CD4-positive, alpha-beta T cell treated with Interferon gamma for 1 hour (primary cell): ENCODE results near the gene ZNF438.
"Not testable (repeated sequence)": the region's sequence is repeated elsewhere in the genome, so short reads cannot be mapped to it uniquely, and the experiment has no call there.

Experiments
- DNase-seq: peaks from one replicate; pipeline ENCODE4 v3.0.0-alpha.2; 2020

The ZNF438 gene

DNA sequence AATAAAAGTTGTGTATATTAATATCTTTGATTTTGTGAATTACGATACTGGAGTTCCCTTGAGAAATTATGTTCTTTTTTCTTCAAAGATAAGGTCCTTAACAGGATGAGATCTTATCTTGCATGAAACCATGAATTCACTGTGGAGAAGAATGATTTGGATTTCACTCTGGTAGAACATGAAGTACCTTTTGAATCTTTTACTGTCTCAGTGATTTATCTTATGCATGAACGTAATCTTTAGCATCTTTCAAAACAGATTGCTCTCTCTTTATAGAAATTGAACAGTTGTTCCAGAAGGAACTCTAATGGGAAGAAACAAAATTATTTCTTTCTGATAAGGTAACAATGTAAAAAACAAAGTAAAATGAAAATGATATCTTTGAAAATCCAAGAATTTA lies 11.0 kb upstream of the ZNF438 start:
- no peak for DNase-seq

DNA sequence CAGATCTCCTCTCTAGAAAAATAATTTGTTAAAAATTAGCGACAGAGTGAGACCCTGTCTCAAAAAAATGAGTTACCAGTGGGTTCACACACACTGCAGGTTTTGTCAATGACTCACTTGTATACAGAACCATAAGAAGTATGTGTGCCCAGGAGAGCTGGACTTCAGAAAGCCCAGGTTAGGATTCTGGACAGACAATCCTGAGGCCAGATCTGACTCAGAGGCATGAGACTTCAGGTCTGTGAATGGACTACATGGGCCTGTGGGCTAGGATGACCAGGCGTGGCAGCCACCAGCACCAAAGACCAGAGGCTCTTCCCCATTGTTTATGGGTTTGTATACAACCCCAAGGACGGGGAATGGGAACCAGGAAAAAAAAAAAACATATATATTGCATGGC lies 9.3 kb upstream of the ZNF438 start:
- no peak for DNase-seq

DNA sequence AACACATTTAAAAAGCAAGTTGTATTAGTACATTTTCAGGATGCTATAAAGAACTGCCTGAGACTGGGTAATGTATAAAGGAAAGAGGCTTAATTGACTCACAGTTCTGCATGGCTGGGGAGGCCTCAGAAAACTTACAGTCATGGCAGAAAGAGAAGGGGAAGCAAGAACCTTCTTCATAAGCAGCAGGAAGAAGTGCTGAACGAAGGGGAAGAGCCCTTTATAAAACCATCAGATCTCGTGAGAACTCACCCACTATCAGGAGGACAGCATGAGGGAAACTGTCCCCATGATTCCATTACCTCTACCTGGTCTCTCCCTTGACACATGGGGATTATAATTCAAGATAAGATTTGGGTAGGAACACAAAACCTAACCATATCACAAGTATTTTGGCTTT lies 7.3 kb upstream of the ZNF438 start:
- DNase-seq = not testable (repeated sequence)

DNA sequence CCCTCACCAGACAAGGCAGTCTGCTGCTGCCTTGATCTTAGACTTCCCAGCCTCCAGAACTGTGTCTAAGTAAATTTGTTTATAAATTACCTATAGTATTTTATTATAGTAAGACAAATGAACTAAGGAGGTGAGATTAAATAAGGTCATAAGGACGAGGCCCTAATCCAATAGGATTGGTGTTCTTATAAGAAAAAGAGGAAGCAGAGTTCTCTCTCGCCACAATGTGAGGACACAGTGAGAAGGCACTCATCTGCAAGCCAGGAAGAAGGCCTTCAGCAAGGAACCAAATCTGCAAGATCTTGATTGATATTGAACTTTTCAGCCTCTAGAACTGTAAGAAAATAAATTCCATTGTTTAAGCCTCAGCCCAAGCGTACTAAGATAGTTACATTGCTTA lies 6.1 kb upstream of the ZNF438 start:
- DNase-seq = no peak

DNA sequence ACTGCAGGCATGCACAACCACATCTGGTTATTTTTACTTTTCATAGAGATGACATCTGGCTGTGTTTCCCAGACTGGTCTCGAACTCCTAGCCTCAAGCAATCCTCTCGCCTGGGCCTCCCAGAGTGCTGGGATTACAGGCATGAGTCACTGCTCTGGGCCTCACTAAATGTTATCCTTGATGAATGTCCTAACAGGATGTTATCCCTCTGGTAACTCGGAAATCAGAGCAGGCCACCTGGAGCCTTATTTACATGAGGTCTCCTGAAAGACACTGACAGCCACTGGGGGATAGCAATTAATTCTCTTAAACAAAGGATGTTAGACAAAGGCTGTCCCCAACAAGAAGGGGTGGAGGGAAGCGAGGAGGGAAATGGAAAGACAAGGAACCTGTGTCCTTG lies 4.5 kb upstream of the ZNF438 start:
- no peak for DNase-seq

DNA sequence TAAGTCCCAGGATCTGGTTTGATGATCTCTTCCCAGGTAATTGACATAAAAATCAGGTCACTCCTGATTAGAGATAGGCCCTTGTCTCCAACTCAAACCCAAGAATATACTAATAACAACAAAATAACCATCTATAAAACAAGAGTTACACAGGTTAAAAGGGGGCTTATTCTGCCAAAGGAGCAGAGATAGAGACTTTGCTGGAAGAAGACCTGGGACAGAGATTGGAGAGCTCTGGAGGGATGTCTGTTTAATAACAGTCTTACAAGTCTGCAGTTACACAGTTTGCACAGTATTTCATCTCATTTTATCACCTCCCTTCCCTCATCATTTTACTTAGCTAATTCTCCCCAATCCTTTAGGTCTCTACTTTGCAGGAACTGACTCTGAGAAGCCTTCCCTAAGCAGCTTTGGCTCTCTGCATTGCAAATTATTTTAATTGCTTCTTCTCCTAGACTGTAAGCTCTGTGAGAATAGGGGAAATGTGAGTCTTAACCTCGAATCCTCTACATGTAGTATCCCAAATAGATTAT lies 3.7 kb upstream of the ZNF438 start:
- no peak for DNase-seq

DNA sequence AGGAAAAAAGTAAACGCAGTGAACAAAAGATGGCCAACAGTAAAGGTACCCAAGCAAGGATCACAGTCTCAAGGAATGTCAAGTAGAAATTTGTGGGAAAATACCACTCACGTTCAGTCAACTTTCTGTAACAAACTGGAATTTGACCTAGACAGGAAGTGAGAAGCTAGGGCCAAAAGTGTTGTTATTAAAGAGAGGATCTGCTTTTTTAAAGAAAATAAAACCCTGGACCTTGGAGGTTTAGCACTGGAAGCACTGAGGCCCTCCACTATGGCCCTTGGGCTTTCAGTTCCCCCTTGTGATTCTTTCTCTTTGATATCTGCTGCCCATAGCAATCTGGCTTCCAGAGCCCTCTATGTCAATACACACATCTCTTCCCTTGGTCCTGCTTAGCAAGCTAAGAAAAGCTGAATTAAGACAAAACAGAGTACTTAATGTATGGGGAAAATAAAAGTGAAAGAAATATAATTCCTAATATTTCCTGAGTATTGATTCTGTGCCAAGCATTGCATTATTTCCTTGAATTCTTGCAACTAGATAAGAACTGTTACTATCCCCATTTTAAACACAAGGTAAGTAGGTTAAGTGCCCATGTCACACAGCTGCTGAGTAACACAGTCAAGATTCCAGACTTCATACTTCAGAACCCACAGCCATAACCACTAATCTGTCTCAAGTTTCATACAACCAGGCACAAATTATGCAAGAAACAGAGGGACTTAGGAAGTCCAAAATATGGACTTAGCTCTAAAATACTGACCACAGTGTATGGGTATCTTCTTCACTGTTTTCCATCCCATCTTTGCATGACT lies 2.6 kb upstream of the ZNF438 start:
- DNase-seq = no peak

DNA sequence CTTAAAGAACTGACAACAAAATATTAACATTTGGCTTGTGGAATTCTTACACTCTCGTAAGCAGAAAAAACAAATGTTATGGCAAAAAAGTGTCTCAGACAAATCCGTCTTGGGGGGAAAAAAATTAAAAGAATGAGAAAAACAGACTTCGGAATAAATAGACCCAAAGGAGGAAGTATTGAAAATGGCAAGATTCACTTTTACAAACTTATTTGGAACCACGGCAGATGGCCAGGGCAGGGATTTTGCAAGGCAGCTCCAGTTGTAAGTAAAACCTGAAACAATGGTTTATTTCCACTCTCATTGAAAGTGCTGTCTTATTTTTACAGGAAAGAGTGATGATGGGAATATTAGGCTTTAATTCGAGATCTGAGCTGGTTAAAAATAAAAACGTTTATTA lies 1.5 kb upstream of the ZNF438 start:
- DNase-seq = no peak

DNA sequence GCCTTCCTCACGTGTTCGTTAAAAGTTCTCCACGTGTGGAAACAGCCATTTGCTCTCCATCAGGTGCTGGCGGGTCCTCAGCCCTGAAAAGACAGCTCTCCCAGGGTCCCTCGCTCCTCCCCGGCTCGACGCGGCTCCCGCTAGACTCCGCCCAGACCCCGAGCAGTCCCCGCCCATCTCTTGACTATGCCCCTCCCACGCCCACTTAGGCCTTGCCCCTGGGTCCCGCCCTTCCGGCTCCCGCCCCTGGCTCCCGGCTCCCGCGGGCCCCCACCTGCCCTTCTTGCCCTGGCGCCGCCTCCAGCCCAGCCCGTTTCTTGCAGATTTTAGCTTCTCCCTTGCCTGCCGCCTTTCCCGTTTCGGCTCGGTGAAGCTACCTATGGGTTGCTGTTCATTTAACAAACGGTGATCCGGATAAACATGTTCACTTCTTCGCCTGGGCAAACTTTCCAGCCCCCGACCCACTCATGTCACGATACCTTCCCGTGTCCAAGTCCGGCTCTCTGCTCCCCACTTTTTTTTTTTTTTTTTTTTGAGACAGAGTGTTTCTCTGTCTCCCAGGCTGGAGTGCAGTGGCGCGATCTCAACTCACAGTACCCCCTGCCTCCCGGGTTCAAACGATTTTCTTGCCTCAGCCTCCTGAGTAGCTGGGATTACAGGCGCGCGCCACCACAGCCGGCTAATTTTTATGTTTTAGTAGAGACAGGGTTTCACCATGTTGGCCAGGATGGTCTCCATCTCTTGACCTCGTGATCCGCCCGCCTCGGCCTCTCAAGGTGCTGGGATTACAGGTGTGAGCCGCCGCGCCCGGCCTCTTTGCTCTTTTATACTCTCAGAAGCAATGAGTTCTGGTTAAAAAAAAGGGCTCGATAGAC lies 830 bp upstream of the ZNF438 start:
- peak; percentile 93 for DNase-seq

DNA sequence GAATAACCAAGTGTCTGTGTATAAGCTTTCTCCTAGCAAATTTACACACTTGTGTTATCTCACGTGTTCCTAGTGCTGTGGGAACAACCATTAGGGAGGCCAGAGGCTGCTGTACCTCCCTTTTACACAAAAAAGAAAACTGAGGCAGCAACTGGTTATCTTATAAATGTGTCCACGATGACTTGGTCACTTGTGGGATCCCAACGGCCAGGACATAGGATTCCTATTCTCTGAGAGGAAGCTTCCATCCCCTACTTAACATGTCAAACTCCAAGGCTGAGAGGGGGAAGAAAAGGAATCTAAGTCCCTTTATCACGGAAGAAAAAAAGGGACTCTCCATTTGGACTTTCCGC lies 484 bp downstream of the ZNF438 start:
- DNase-seq = no peak

DNA sequence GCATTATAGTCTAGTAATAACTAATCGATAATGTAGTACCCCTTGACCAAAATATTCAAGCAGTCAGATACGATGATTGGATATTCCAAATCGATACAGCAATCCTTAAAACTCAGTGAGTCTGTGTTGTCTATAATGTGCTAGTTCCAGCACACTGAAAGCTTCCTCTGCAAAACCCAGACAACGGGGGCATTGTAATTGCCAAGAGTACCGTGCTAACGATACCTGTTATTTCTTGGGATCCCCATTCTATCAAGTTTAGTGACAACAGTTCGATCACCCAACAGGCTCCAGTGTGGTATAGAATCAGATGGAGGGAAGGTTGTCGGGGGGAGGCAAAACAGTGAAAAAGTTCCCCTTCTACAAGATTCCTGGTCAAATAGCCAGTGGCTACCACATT lies 865 bp downstream of the ZNF438 start:
- DNase-seq = no peak

DNA sequence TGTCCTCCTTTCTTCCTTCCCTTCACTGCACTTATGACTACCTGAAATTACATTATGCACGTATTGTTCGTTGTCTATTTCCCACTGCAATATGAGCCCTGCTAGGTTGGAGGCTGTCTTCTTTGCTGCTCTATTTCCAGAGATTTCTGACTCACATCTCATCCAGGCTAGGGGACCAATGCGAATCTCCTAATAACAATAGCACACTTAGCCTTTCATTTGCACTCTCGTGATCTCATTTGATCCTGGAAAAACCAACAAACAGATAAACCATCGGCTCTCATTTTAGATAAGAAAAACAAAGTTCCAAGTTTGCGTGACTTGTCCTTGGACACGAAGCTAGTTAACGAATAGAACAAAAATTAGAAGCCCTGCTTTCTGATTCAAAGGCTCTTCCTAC lies 1.4 kb downstream of the ZNF438 start:
- DNase-seq = no peak

DNA sequence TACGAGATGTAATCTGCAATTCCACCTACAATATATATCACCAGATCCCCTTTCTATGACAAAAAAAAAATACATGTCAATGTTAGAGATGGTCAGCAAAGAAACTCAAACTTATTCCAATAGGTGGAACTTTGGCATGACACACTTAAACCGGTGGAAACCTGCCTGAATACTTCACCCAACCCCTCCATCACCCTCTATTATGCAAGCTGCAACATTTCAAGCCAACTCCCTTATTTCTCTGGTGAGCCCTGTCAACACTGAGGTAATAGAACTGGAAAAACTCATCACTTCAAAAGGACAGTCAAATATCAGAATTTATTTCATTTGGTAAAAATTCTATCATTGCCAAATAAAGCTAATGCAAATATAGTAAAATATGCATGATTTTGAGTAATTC lies 3.6 kb downstream of the ZNF438 start:
- DNase-seq = no peak

DNA sequence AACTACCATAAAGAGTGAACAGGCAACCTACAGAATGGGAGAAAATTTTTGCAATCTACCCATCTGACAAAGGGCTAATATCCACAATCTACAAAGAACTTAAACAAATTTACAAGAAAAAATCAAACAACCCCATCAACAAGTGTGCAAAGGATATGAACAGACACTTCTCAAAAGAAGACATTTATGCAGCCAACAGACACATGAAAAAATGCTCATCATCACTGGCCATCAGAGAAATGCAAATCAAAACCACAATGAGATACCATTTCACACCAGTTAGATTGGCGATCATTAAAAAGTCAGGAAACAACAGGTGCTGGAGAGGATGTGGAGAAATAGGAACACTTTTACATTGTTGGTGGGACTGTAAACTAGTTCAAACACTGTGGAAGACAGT lies 5.4 kb downstream of the ZNF438 start:
- DNase-seq = not testable (repeated sequence)

DNA sequence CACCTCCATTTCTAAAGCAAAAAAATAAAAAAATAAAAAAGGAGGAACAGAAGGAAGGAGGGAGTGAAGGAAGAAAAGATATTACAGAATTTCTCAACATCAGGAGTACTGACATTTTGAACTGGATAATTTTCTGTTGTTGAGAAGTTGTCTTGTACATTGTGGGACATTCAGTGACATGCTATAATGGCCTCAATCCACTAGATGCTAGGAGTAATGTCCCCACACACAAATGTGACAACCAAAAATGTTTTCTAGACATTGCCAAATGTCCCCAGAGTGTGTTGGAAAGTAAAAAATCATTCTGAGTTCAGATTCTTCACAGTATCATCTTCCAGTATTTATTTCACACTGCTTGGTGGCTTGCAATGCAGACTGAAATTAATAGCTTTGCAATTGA lies 6.5 kb downstream of the ZNF438 start:
- DNase-seq = no peak

DNA sequence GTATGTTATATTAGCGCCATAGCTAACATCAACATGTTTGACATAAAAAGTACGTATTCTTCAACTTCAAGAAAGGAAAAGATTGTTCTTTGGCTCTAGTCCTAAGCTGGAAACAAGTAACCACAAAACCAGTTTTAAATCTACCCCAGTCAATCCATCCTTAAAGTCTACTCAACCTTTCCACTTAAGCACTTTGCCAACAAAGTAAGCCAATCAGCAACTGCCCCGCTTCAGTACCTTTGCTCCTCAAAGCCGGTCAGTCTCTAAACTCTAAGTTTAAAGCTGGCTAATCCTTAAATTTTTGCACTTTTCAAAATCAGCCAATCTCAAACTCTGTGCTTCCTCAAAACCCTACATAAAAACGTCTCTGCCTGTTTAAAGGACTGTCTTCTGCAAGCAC lies 8.1 kb downstream of the ZNF438 start:
- no peak for DNase-seq

DNA sequence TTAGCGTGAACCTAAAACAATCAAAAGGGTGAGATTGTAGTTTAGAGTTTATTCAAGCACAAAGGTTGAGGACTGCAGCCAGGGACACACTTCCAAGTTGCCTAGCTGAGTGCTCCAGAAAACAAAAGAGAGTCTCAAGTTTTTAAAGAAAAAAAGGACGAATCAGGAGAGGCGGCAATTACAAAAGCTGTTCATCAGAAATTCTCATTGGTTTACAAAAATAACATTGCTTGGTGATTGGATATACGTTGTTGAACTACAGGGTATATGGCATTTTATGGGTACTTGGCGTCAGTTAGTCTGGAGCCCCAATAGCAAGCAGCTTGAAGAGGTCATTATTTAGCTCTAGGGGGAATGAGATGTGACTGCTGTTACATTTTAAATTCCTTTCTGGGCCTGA lies 11.5 kb downstream of the ZNF438 start:
- no peak for DNase-seq

DNA sequence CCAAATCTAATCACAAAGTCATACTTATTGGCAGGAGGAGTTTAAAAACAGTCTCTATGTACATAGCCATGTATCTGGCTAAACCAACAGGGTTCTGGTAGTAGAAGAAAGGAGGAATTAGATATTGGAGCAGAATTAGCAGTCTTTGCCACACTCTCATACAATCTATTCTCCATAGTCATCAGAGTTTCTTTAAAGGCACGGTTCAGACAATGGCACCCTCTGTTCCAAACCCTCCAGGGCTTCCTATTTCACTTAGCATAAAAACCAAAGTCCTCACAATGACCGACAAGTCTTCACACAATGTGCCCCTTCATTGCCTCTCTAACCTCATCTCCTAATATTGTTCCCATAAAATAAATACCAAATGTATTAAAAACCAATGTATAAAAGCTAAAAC lies 12.7 kb downstream of the ZNF438 start:
- no peak for DNase-seq

DNA sequence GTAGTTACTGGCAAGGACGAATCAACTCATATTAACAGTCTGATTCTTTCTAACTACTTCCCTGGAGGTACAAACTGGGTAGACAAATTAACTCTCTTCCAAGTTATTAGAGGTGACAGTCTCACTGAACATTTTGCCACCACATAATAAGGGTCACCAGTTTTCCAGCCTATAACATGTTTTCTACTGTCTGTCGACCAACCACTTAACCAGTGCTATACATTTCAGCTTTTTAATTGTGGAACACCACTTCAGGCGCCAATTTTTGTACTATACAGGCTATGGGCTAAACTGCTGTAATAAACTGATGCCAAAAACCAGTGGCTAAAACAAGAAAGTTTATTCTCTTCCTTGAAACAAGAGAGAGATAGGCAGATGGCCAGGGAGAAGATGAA lies 13.3 kb downstream of the ZNF438 start:
- DNase-seq = no peak

DNA sequence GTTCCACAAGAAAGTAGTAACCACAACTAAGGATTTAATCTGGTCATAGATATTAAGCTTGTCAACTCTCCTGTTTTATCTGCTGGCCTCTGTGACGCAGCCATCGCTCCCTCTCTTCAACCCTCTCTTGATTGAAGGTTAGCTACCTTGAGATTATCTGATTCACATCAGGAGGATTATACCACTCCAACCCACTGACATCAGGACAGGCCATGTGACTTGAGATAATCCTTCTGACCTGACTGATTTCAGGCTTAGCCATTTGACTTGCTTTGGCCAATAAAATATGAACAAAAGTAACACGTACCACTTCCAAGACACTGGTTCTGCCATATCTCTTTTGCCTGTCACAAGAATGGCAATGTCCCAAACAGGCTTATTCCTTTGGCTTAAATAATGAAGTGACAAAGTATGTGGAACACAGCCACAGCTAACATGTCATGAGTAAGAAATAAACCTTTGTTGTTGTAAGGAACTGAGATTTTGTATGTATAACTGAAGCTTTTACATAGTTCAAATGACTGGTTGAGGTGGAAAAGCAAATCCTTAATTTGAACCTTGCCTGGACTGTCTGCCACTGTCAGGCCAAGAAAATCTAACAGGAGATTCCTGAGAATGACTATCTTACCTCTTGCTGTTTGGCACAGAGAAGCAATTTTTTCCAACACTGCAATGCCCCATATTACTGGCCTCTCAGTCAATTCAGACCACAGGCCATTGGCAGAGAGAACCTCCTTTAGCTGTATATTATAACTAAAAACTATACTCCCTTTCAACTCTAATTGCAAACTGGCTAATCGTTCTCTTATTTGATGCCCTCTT lies 13.9 kb downstream of the ZNF438 start:
- DNase-seq = no peak

DNA sequence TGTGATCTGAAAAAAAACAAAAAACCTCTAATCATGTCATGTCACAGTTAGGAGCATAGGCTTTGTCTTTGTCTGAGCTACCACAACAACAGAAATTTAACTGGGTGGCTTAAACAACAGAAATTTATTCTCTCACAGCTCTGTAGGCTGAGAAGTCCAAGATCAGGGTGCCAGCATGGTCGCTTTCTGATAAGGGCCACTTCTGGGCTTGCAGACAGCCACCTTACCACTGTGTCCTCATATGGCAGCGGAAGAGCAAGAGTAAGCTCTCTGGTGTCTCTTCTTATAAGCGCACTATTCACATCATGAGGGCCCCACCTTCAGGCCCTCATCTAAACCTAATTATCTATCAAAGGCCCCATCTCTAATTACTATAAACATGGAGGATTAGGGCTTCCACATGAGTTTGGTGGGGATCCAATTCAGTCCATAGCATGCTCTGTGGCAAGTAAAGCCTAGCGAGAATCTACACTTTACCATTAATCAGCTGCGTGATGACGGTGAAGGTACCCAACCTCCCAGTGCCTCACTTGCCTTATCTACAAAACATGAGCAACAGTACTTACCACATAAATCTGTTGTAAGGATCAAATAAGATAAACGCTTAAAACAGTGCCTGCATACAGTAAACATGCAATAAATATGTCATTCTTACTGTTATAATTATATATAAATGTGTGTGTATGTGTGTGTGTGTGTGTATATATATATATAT lies 17.3 kb downstream of the ZNF438 start:
- no peak for DNase-seq

DNA sequence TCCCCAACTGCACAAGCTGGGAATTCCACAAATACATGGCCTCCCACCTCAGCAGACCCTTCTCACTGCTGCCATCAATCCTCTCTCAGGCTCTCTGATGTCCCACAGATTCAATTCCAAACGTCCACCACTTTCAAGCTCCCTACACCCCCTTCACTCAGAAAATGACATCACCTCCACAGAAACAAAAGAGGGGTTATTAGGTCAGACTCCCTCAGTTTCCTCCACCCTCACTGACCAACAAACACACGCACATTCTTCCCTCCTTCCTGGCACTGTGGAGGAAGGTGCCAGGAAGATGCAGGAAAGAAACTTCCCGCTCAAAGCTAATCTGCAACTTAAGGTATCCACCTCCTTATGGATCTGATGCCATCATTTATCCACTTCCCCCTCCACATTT lies 18.3 kb downstream of the ZNF438 start:
- no peak for DNase-seq

DNA sequence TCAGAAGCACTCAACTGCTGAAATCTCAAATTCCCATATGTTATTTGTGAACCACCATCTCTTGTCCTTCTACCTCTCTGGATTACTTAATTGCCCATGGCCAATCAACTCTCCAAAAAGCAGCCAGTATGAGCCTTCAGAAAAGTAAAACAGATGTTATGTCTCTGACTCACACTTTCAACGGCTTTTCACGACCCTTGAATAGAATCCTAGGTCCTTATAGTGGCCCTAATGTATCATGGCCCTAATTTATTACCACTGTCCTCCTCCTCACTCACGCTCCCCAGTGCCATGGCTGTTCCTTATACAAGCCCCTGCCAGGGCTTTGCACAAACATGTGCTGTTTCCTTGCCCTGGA lies 20.0 kb downstream of the ZNF438 start:
- no peak for DNase-seq
